GM23338 (cell line): ENCODE measurements around the gene ADCY5. TPM values are rescaled to one million over a fixed set of nuclear protein-coding genes. Genes with fewer than 3 reads are reported as not detected.

ENCODE experiments used
- ATAC-seq: fragments of 200-7000 bp; cut with Tn5 transposase; 3 replicates; pipeline ENCODE4 v1.9.1; 2020
- DNase-seq: peaks from one replicate; pipeline ENCODE4 v3.0.0-alpha.2; 2015; ENCODE audit warnings: low spot score
- H2AFZ ChIP-seq: fragments of 200-600 bp; sonication (generic); 2 replicates; pipeline ENCODE4 v1.8.0; 2016; ENCODE audit warnings: antibody characterized with exemption, mild to moderate bottlenecking, moderate library complexity
- H3F3A ChIP-seq: fragments of 200-600 bp; sonication (generic); replicated peaks from 2 replicates; pipeline ENCODE4 v1.8.0; 2017; ENCODE audit warnings: antibody characterized with exemption, mixed run types, low read depth
- H3K27ac ChIP-seq: fragments of 200-600 bp; sonication (generic); 2 replicates; pipeline ENCODE4 v1.6.1; 2016; ENCODE audit warnings: low read depth
- H3K27me3 ChIP-seq: fragments of 200-600 bp; sonication (generic); 2 replicates; pipeline ENCODE4 v1.8.0; 2016; ENCODE audit warnings: mild to moderate bottlenecking, mixed run types, moderate library complexity; ENCODE audit not compliant: insufficient read depth
- H3K36me3 ChIP-seq: fragments of 200-600 bp; sonication (generic); 2 replicates; pipeline ENCODE4 v1.8.0; 2016; ENCODE audit warnings: mild to moderate bottlenecking; ENCODE audit not compliant: insufficient read depth
- H3K4me1 ChIP-seq: fragments of 200-600 bp; sonication (generic); 2 replicates; pipeline ENCODE4 v1.8.0; 2016; ENCODE audit warnings: mild to moderate bottlenecking, moderate library complexity; ENCODE audit not compliant: insufficient read depth
- H3K4me2 ChIP-seq: fragments of 200-600 bp; sonication (generic); 2 replicates; pipeline ENCODE4 v1.7.1; 2017; ENCODE audit warnings: mixed run types
- H3K4me3 ChIP-seq: fragments of 200-600 bp; sonication (generic); 2 replicates; pipeline ENCODE4 v1.6.1; 2016; ENCODE audit warnings: mixed run types
- H3K79me2 ChIP-seq: fragments of 200-600 bp; sonication (generic); replicated peaks from 2 replicates; pipeline ENCODE4 v1.8.0; 2017; ENCODE audit warnings: mild to moderate bottlenecking; ENCODE audit not compliant: insufficient read depth
- H3K9me2 ChIP-seq: fragments of 200-600 bp; sonication (generic); 2 replicates; pipeline ENCODE4 v1.8.0; 2017; ENCODE audit not compliant: insufficient read depth
- H4K20me1 ChIP-seq: fragments of 200-600 bp; sonication (generic); replicated peaks from 2 replicates; pipeline ENCODE4 v1.8.0; 2017; ENCODE audit warnings: mild to moderate bottlenecking; ENCODE audit not compliant: insufficient read depth
- H3K27ac Mint-ChIP-seq: 2 replicates; pipeline ENCODE4 v1.8.0; 2020; ENCODE audit warnings: inconsistent platforms, mild to moderate bottlenecking, moderate library complexity, mixed read lengths
- H3K27me3 Mint-ChIP-seq: 3 replicates; pipeline ENCODE4 v1.8.0; 2022; ENCODE audit warnings: low read depth, mild to moderate bottlenecking, moderate library complexity, mixed read lengths, inconsistent platforms; ENCODE audit not compliant: insufficient read depth, poor library complexity
- H3K36me3 Mint-ChIP-seq: 3 replicates; pipeline ENCODE4 v1.8.0; 2021; ENCODE audit warnings: low read depth, mild to moderate bottlenecking, inconsistent platforms, moderate library complexity, mixed read lengths
- H3K4me1 Mint-ChIP-seq: 3 replicates; pipeline ENCODE4 v1.8.0; 2020; ENCODE audit warnings: mild to moderate bottlenecking, inconsistent platforms, mixed read lengths
- H3K4me3 Mint-ChIP-seq: 3 replicates; pipeline ENCODE4 v1.8.0; 2021; ENCODE audit warnings: moderate library complexity, mild to moderate bottlenecking, inconsistent platforms, mixed read lengths
- H3K9me3 Mint-ChIP-seq: 3 replicates; pipeline ENCODE4 v1.8.0; 2020; ENCODE audit warnings: moderate library complexity, mild to moderate bottlenecking, inconsistent platforms, mixed read lengths
- CREB1 ChIP-seq: fragments of 250-450 bp; sonication (Bioruptor Pico); IDR thresholded peaks from 2 replicates; pipeline ENCODE4 v1.5.0; 2020; ENCODE audit warnings: low read depth, mild to moderate bottlenecking, moderate library complexity
- CTCF ChIP-seq, 2 experiments: fragments of 200-600 bp in 1 of 2; sonication (generic) in 1 of 2; conservative IDR thresholded peaks; 2 replicates each; pipeline versions ENCODE4 v1.5.1 to v1.6.1; 2016 to 2017; ENCODE audit warnings: antibody characterized with exemption in 2 of 2, low read depth in 2 of 2, mild to moderate bottlenecking in 2 of 2, moderate library complexity in 1 of 2
- EZH2 ChIP-seq: fragments of 200-600 bp; sonication (generic); IDR thresholded peaks from one replicate; pipeline ENCODE4 v1.8.0; 2017; ENCODE audit warnings: antibody characterized with exemption, mild to moderate bottlenecking, low read depth; ENCODE audit not compliant: unreplicated experiment
- EZH2phosphoT487 ChIP-seq: fragments of 200-600 bp; sonication (generic); IDR thresholded peaks from one replicate; pipeline ENCODE4 v1.8.1; 2018; ENCODE audit warnings: antibody characterized with exemption; ENCODE audit not compliant: unreplicated experiment
- JUNB ChIP-seq: IDR thresholded peaks from one replicate; pipeline ENCODE4 v1.6.1; 2016; ENCODE audit warnings: antibody characterized with exemption; ENCODE audit not compliant: unreplicated experiment
- NANOG ChIP-seq: IDR thresholded peaks from 2 replicates; pipeline ENCODE4 v1.6.1; 2016; ENCODE audit warnings: antibody characterized with exemption, borderline replicate concordance
- POLR2AphosphoS5 ChIP-seq: IDR thresholded peaks from 2 replicates; pipeline ENCODE4 v1.6.1; 2016; ENCODE audit warnings: antibody characterized with exemption, low read depth
- REST ChIP-seq: IDR thresholded peaks from one replicate; pipeline ENCODE4 v1.6.1; 2018; ENCODE audit warnings: antibody characterized with exemption; ENCODE audit not compliant: unreplicated experiment
- STAT1 ChIP-seq: IDR thresholded peaks from one replicate; pipeline ENCODE4 v1.6.1; 2016; ENCODE audit warnings: antibody characterized with exemption; ENCODE audit not compliant: unreplicated experiment
- ZNF331 ChIP-seq: fragments of 250-450 bp; sonication (Bioruptor Pico); IDR thresholded peaks from 2 replicates; pipeline ENCODE4 v1.5.0; 2020; ENCODE audit warnings: low read depth, mild to moderate bottlenecking, moderate library complexity
- ZNF462 ChIP-seq: fragments of 250-450 bp; sonication (Bioruptor Pico); IDR thresholded peaks from 2 replicates; pipeline ENCODE4 v1.5.0; 2020; ENCODE audit warnings: mild to moderate bottlenecking, moderate library complexity
- polyA plus RNA-seq: library from polyadenylated mRNA; unstranded; fragments of >200 nt; fragmentation: Nextera tagmentation; extraction: Ambion mirVana; gene quantifications from 2 replicates; pipeline ENCODE4 v1.2.1, GENCODE V29; 2016
- total RNA-seq: library from RNA; depleted of rRNA; stranded (reverse); fragments of >200 nt; shearing (Covaris generic); gene quantifications from 2 replicates; pipeline ENCODE4 v1.2.3, GENCODE V29; 2014

The ADCY5 gene
- total and polyA plus RNA-seq, 2 experiments from 2014 or later: 3.5 to 10.2 TPM

GRCh38 chr3:123348471-123349200 is 100.3 kb downstream of the ADCY5 start (continued):
- TF ChIP-seq CTCF (conservative IDR thresholded peaks at IDR 0.05; ENCODE audit: low read depth in 2 of 2) (no peak), EZH2phosphoT487 (no peak), STAT1 (no peak), POLR2AphosphoS5 (no peak)

- Histone ChIP-seq H3F3A (no peaks in the 10 kb centered on the region), H3K4me3 (no peak overlapping the region), H2AFZ (no peak overlapping the region), H4K20me1 (no peaks in the 10 kb centered on the region), H3K4me1 (peaks cover 10% of the 10 kb centered on the region), H3K9me2 (no peaks in the 10 kb centered on the region), H3K27me3 (no peaks in the 10 kb centered on the region), H3K4me2 (no peak overlapping the region), H3K27ac (no peak overlapping the region), H3K79me2 (no peaks in the 10 kb centered on the region), H3K36me3 (no peaks in the 10 kb centered on the region)
- Mint-ChIP-seq H3K9me3 (no peaks in the 10 kb centered on the region; the same call in 2 of the 3 replicates), H3K27ac (no peak overlapping the region), H3K4me1 (peaks cover 28% of the 10 kb centered on the region), H3K27me3 (peaks cover 17% of the 10 kb centered on the region), H3K4me3 (no peak overlapping the region), H3K36me3 (no peaks in the 10 kb centered on the region)
- DNase-seq (peak; percentile 25), ATAC-seq (no peak)
- TF ChIP-seq EZH2phosphoT487 (no peak), NANOG (no peak), REST (no peak), ZNF331 (CRISPR knock-in tag) (no peak), ZNF462 (CRISPR knock-in tag) (no peak), JUNB (no peak), STAT1 (no peak), CREB1 (CRISPR knock-in tag) (no peak), EZH2 (no peak)
Observed at GRCh38 chr3:123347691-123348264, 101.1 kb downstream of the ADCY5 start.
